GM12878 (cell line): ENCODE results near the gene HEPHL1. TPM values are rescaled to one million over a fixed set of nuclear protein-coding genes. Genes with fewer than 3 reads are reported as not detected.

Experiments
- GABPA ChIP-seq: IDR thresholded peaks from 2 replicates; pipeline ENCODE4 v1.6.1; 2014; ENCODE audit warnings: antibody characterized with exemption, low read depth, mild to moderate bottlenecking, inconsistent platforms
- NBN ChIP-seq: fragments of 450-650 bp; IDR thresholded peaks from 2 replicates; pipeline ENCODE4 v1.6.1; 2016
- NFIC ChIP-seq: IDR thresholded peaks from 2 replicates; pipeline ENCODE4 v1.6.1; 2012; ENCODE audit warnings: low read depth, mild to moderate bottlenecking, inconsistent platforms, low read length, moderate library complexity
- POLR2AphosphoS2 ChIP-seq: IDR thresholded peaks from 2 replicates; pipeline ENCODE4 v1.6.1; 2011; ENCODE audit warnings: low read depth, mild to moderate bottlenecking, low read length, improper control_type of control experiment, moderate library complexity
- SMC3 ChIP-seq: IDR thresholded peaks from 2 replicates; pipeline ENCODE4 v1.6.1; 2011; ENCODE audit warnings: low read length, improper control_type of control experiment, borderline replicate concordance
- TCF3 ChIP-seq: IDR thresholded peaks from 2 replicates; pipeline ENCODE4 v1.6.1; 2012; ENCODE audit warnings: low read depth, mild to moderate bottlenecking, low read length, borderline replicate concordance; ENCODE audit not compliant: insufficient read depth
- ZNF207 ChIP-seq: fragments of 450-650 bp; IDR thresholded peaks from 2 replicates; pipeline ENCODE4 v1.6.1; 2014; ENCODE audit warnings: antibody characterized with exemption, mild to moderate bottlenecking, borderline replicate concordance
- polyA plus RNA-seq, 11 experiments: library from polyadenylated mRNA; depleted of rRNA in 4 of 11; unstranded in 6 of 11; stranded (reverse) in 5 of 11; fragments of >200 nt; fragmentation: Nextera tagmentation in 4 of 11; fragmentation: Illumina TruSeq in 1 of 11; extraction: Ambion mirVana in 4 of 11; extraction: Trizol in 1 of 11; gene quantifications; 1 replicate in 1 of 11; 2 replicates in 10 of 11; pipeline versions ENCODE4 v1.2.1 to v1.2.3, GENCODE V29; 2011 to 2016; ENCODE audit warnings: inconsistent platforms in 2 of 11, missing spikeins in 2 of 11, low read depth in 1 of 11
- total RNA-seq, 4 experiments: library from RNA; depleted of rRNA in 3 of 4; stranded (reverse); fragments of >200 nt in 3 of 4; fragmentation: Illumina TruSeq in 1 of 4; extraction: Trizol in 1 of 4; gene quantifications; 2 replicates each; pipeline versions ENCODE4 v1.2.1 to v1.2.3, GENCODE V29; 2013 to 2021
- TF ChIP-seq, protein P1 (sequence below): IDR thresholded peaks from 2 replicates; pipeline ENCODE4 v1.6.1; 2012; ENCODE audit warnings: mild to moderate bottlenecking, low read depth, low read length
- TF ChIP-seq, protein P2 (sequence below): IDR thresholded peaks from 2 replicates; pipeline ENCODE4 v1.6.1; 2011; ENCODE audit warnings: borderline replicate concordance, low read depth, mild to moderate bottlenecking, moderate library complexity, low read length; ENCODE audit not compliant: insufficient read depth, poor library complexity, severe bottlenecking
- TF ChIP-seq, protein P3 (sequence below): fragments of 150-350 bp; IDR thresholded peaks from 2 replicates; pipeline ENCODE4 v1.6.1; 2014; ENCODE audit warnings: mild to moderate bottlenecking, low read depth, low read length

HEPHL1 gene
- total and polyA plus RNA-seq, 10 of the 15 experiments (the other 5 are each of a cell fraction or from before 2014, with no cell fraction given), result 0.02 to 0.08 (median 0.05) TPM; not detected in 6

DNA sequence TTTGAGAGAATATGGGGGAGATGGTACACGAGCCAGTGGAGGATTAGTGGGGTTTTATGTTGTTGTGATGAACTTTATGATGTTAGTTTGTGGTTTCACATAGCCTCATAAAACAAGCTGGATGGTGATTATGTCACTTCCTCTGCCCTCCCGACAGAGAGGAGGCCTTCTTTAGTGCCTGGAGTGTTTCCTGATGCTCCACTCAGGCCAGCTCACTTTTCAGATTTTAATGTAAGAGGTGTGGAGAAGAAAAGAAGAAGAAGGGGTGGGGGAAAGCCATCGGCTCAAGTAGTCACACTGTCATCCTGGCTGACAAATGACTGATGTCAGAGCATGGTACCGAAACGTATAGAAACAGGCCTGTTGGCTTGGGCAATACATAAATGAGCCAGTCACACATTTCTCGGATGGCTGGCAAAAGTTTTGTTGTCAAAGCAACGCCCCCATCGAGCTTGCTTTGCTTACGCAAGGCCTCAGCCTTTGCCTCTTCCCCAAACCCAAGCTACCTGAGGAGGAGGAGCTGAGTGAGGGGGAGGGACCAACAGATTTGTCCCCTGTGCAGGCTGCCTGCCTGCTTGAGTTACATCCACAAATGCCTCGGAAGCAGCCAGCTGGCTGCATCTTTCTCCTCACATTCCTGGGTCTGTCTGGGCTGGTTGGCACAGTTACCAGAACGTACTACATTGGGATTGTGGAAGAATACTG, at the start of gene HEPHL1 (continued):
- no peak for TF ChIP-seq SMC3
- TF ChIP-seq, protein P1, sequence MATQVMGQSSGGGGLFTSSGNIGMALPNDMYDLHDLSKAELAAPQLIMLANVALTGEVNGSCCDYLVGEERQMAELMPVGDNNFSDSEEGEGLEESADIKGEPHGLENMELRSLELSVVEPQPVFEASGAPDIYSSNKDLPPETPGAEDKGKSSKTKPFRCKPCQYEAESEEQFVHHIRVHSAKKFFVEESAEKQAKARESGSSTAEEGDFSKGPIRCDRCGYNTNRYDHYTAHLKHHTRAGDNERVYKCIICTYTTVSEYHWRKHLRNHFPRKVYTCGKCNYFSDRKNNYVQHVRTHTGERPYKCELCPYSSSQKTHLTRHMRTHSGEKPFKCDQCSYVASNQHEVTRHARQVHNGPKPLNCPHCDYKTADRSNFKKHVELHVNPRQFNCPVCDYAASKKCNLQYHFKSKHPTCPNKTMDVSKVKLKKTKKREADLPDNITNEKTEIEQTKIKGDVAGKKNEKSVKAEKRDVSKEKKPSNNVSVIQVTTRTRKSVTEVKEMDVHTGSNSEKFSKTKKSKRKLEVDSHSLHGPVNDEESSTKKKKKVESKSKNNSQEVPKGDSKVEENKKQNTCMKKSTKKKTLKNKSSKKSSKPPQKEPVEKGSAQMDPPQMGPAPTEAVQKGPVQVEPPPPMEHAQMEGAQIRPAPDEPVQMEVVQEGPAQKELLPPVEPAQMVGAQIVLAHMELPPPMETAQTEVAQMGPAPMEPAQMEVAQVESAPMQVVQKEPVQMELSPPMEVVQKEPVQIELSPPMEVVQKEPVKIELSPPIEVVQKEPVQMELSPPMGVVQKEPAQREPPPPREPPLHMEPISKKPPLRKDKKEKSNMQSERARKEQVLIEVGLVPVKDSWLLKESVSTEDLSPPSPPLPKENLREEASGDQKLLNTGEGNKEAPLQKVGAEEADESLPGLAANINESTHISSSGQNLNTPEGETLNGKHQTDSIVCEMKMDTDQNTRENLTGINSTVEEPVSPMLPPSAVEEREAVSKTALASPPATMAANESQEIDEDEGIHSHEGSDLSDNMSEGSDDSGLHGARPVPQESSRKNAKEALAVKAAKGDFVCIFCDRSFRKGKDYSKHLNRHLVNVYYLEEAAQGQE, result no peak
- TF ChIP-seq POLR2AphosphoS2, result no peak
- TF ChIP-seq GABPA, result no peak
- TF ChIP-seq, protein P2, sequence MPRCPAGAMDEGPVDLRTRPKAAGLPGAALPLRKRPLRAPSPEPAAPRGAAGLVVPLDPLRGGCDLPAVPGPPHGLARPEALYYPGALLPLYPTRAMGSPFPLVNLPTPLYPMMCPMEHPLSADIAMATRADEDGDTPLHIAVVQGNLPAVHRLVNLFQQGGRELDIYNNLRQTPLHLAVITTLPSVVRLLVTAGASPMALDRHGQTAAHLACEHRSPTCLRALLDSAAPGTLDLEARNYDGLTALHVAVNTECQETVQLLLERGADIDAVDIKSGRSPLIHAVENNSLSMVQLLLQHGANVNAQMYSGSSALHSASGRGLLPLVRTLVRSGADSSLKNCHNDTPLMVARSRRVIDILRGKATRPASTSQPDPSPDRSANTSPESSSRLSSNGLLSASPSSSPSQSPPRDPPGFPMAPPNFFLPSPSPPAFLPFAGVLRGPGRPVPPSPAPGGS, result no peak
- TF ChIP-seq NBN, result no peak
- TF ChIP-seq NFIC, result no peak
- TF ChIP-seq, protein P3, sequence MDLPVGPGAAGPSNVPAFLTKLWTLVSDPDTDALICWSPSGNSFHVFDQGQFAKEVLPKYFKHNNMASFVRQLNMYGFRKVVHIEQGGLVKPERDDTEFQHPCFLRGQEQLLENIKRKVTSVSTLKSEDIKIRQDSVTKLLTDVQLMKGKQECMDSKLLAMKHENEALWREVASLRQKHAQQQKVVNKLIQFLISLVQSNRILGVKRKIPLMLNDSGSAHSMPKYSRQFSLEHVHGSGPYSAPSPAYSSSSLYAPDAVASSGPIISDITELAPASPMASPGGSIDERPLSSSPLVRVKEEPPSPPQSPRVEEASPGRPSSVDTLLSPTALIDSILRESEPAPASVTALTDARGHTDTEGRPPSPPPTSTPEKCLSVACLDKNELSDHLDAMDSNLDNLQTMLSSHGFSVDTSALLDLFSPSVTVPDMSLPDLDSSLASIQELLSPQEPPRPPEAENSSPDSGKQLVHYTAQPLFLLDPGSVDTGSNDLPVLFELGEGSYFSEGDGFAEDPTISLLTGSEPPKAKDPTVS, result no peak
- TF ChIP-seq TCF3, result no peak
- TF ChIP-seq ZNF207, result no peak
- TF ChIP-seq, all 136 proteins: peak for 0
